Measurements from ENCODE around the gene SLC17A3. TPM values are rescaled to one million over a fixed set of nuclear protein-coding genes. Genes with fewer than 3 reads are reported as not detected.

SLC17A3 gene
- total RNA-seq, 1 experiment from 2014 or later = not detected

- intact Hi-C loops (cut with micrococcal nuclease) = no loop called here
- Histone ChIP-seq H3K27ac (ENCODE audit: low read length) (no peak overlapping the region), H4K20me1 (ENCODE audit: low read length) (no peaks in the 10 kb centered on the region), H3K4me1 (ENCODE audit: insufficient read depth, low read length) (no peaks in the 10 kb centered on the region), H3K79me2 (ENCODE audit: low read length) (no peaks in the 10 kb centered on the region), H3K36me3 (ENCODE audit: low read depth, low read length) (no peaks in the 10 kb centered on the region), H2AFZ (ENCODE audit: low read length) (no peak overlapping the region), H3K4me3 (ENCODE audit: low read length) (no peak overlapping the region), H3F3A (ENCODE audit: low read length, unreplicated experiment) (no peaks in the 10 kb centered on the region), H3K9me3 (ENCODE audit: low read length) (no peaks in the 10 kb centered on the region), H3K4me2 (ENCODE audit: low read length) (no peak overlapping the region), H3K9me2 (replicated peaks; ENCODE audit: low read length) (no peaks in the 10 kb centered on the region), H3K9ac (ENCODE audit: low read length) (no peak overlapping the region), H3K27me3 (ENCODE audit: low read length) (peaks cover 18% of the 10 kb centered on the region)
- TF ChIP-seq EZH2 (IDR thresholded peaks at IDR 0.05; ENCODE audit: low read length, unreplicated experiment) (no peak), CTCF (conservative IDR thresholded peaks at IDR 0.05; ENCODE audit: low read depth, low read length) (no peak), EZH2phosphoT487 (IDR thresholded peaks at IDR 0.05; ENCODE audit: borderline replicate concordance, low read length) (no peak)
- no TSS peak for BruUV-seq (replicated peaks)
- POLR2A ChIA-PET (ENCODE audit: unreplicated experiment) = no interaction called here
- DNase-seq (no peak), ATAC-seq (no peak)
- CTCF ChIA-PET = no interaction called here
These were observed 24.4 kb upstream of the SLC17A3 start for GRCh38 chr6:25898289-25898977.

- ChIA-PET POLR2A (ENCODE audit: unreplicated experiment) (no interaction called here), CTCF (no interaction called here)
- H3K9me3 ChIP-seq (ENCODE audit: low read length) = no peaks in the 10 kb centered on the region
- H3K27me3 ChIP-seq (ENCODE audit: low read length) = peaks cover 15% of the 10 kb centered on the region
- H3K9ac ChIP-seq (ENCODE audit: low read length) = no peak overlapping the region
- no peak for TF ChIP-seq EZH2 (IDR thresholded peaks at IDR 0.05; ENCODE audit: low read length, unreplicated experiment)
- no peak for TF ChIP-seq CTCF (conservative IDR thresholded peaks at IDR 0.05; ENCODE audit: low read depth, low read length)
- TF ChIP-seq EZH2phosphoT487 (IDR thresholded peaks at IDR 0.05; ENCODE audit: borderline replicate concordance, low read length) = no peak
- DNase-seq (no peak), ATAC-seq (no peak)
- no peak overlapping the region for H2AFZ ChIP-seq (ENCODE audit: low read length)
- no peaks in the 10 kb centered on the region for H3K4me1 ChIP-seq (ENCODE audit: insufficient read depth, low read length)
- no peaks in the 10 kb centered on the region for H3K36me3 ChIP-seq (ENCODE audit: low read depth, low read length)
- no peak overlapping the region for H3K4me3 ChIP-seq (ENCODE audit: low read length)
- H4K20me1 ChIP-seq (ENCODE audit: low read length) = no peaks in the 10 kb centered on the region
- no peaks in the 10 kb centered on the region for H3K79me2 ChIP-seq (ENCODE audit: low read length)
- H3K4me2 ChIP-seq (ENCODE audit: low read length) = no peak overlapping the region
- H3F3A ChIP-seq (ENCODE audit: low read length, unreplicated experiment) = no peaks in the 10 kb centered on the region
- no peaks in the 10 kb centered on the region for H3K9me2 ChIP-seq (replicated peaks; ENCODE audit: low read length)
- BruUV-seq (replicated peaks) = no TSS peak
- H3K27ac ChIP-seq (ENCODE audit: low read length) = no peak overlapping the region
- intact Hi-C loops (cut with micrococcal nuclease) = no loop called here
These were observed 22.2 kb upstream of the SLC17A3 start for GRCh38 chr6:25896252-25896651.

- ChIA-PET POLR2A (ENCODE audit: unreplicated experiment) (no interaction called here), CTCF (interaction anchor here (0.7 kb wide), 1 partner anchor 40 kb away, joined by 3 read pairs; no protein-coding TSS in a partner anchor)
- ATAC-seq (no peak), DNase-seq (no peak)
- Histone ChIP-seq H2AFZ (ENCODE audit: low read length) (no peak overlapping the region), H3K4me1 (ENCODE audit: insufficient read depth, low read length) (no peaks in the 10 kb centered on the region), H3F3A (ENCODE audit: low read length, unreplicated experiment) (no peaks in the 10 kb centered on the region), H3K36me3 (ENCODE audit: low read depth, low read length) (no peaks in the 10 kb centered on the region), H3K27me3 (ENCODE audit: low read length) (peaks cover 11% of the 10 kb centered on the region; the same call in 1 of the 2 replicates), H3K9ac (ENCODE audit: low read length) (no peak overlapping the region), H3K4me3 (ENCODE audit: low read length) (no peak overlapping the region), H4K20me1 (ENCODE audit: low read length) (no peaks in the 10 kb centered on the region), H3K9me2 (replicated peaks; ENCODE audit: low read length) (no peaks in the 10 kb centered on the region), H3K4me2 (ENCODE audit: low read length) (no peak overlapping the region), H3K79me2 (ENCODE audit: low read length) (no peaks in the 10 kb centered on the region), H3K9me3 (ENCODE audit: low read length) (no peaks in the 10 kb centered on the region), H3K27ac (ENCODE audit: low read length) (no peak overlapping the region)
- no TSS peak for BruUV-seq (replicated peaks)
- intact Hi-C loops (cut with micrococcal nuclease) = no loop called here
- no peak for TF ChIP-seq EZH2phosphoT487 (IDR thresholded peaks at IDR 0.05; ENCODE audit: borderline replicate concordance, low read length)
- TF ChIP-seq CTCF (conservative IDR thresholded peaks at IDR 0.05; ENCODE audit: low read depth, low read length) = no peak
- no peak for TF ChIP-seq EZH2 (IDR thresholded peaks at IDR 0.05; ENCODE audit: low read length, unreplicated experiment)
These were observed 21.7 kb upstream of the SLC17A3 start for GRCh38 chr6:25895771-25896170.

All from PC-3 (cell line).